GM21360 (cell line): Measurements from ENCODE around the gene FGF4.

ENCODE experiments used
- ATAC-seq: cut with Tn5 transposase; IDR thresholded peaks from one replicate; pipeline ENCODE4 v1.9.1; 2021; ENCODE audit warnings: mild to moderate bottlenecking, moderate library complexity; ENCODE audit not compliant: unreplicated experiment

The FGF4 gene

GRCh38 chr11:69808667-69809086 lies 33.5 kb upstream of the FGF4 start:
- ATAC-seq, result no peak

- no peak for ATAC-seq
These were observed 32.1 kb upstream of the FGF4 start for GRCh38 chr11:69807106-69807815.

- no peak for ATAC-seq
These were observed 29.8 kb upstream of the FGF4 start for GRCh38 chr11:69804769-69805508.

- no peak for ATAC-seq
These were observed 28.6 kb upstream of the FGF4 start for GRCh38 chr11:69803604-69804218.

- ATAC-seq, result no peak
These were observed 27.9 kb upstream of the FGF4 start for GRCh38 chr11:69803022-69803421.

GRCh38 chr11:69802590-69802989 lies 27.4 kb upstream of the FGF4 start:
- no peak for ATAC-seq

- no peak for ATAC-seq
These were observed 26.6 kb upstream of the FGF4 start for GRCh38 chr11:69801513-69802335.

GRCh38 chr11:69800278-69800677 lies 25.1 kb upstream of the FGF4 start:
- no peak for ATAC-seq

GRCh38 chr11:69799582-69799981 lies 24.4 kb upstream of the FGF4 start:
- ATAC-seq, result no peak

- ATAC-seq, result no peak
These were observed 24.0 kb upstream of the FGF4 start for GRCh38 chr11:69799097-69799496.

- no peak for ATAC-seq
These were observed 22.8 kb upstream of the FGF4 start for GRCh38 chr11:69797737-69798528.

- no peak for ATAC-seq
These were observed 22.0 kb upstream of the FGF4 start for GRCh38 chr11:69797156-69797555.

- ATAC-seq, result no peak
These were observed 20.9 kb upstream of the FGF4 start for GRCh38 chr11:69796063-69796462.

- no peak for ATAC-seq
These were observed 16.4 kb upstream of the FGF4 start for GRCh38 chr11:69791276-69792180.

GRCh38 chr11:69788956-69789355 lies 13.8 kb upstream of the FGF4 start:
- ATAC-seq, result no peak

GRCh38 chr11:69787906-69788305 lies 12.8 kb upstream of the FGF4 start:
- ATAC-seq, result no peak

GRCh38 chr11:69787457-69787856 lies 12.3 kb upstream of the FGF4 start:
- ATAC-seq, result no peak

GRCh38 chr11:69781241-69781640 lies 6.1 kb upstream of the FGF4 start:
- no peak for ATAC-seq

- ATAC-seq, result no peak
These were observed 3.2 kb upstream of the FGF4 start for GRCh38 chr11:69778373-69778772.
